GM10266 (cell line): ENCODE data around the gene APP.

ENCODE experiments used
- DNase-seq: peaks from one replicate; pipeline ENCODE4 v3.0.0; 2012; ENCODE audit errors: extremely low spot score
- CTCF ChIP-seq: IDR thresholded peaks from 2 replicates; pipeline ENCODE4 v1.5.1; 2012; ENCODE audit warnings: mild to moderate bottlenecking, low read depth; ENCODE audit not compliant: control insufficient read depth, insufficient read depth; ENCODE audit errors: missing control alignments

The APP gene

GRCh38 chr21:25887166-25887565, 283.4 kb downstream of the APP start:
- no peak for DNase-seq
- TF ChIP-seq CTCF = peak; percentile 8

- DNase-seq = no peak
- TF ChIP-seq CTCF = no peak
Measured at GRCh38 chr21:25885880-25886279, 284.7 kb downstream of the APP start.

- no peak for DNase-seq
- TF ChIP-seq CTCF = no peak
Measured at GRCh38 chr21:25885405-25885804, 285.2 kb downstream of the APP start.

- no peak for TF ChIP-seq CTCF
- DNase-seq = no peak
Measured at GRCh38 chr21:25884311-25884710, 286.3 kb downstream of the APP start.

- TF ChIP-seq CTCF = peak; percentile 92
- peak; percentile 67 for DNase-seq
Measured at GRCh38 chr21:25881524-25882376, 288.8 kb downstream of the APP start.

GRCh38 chr21:25879203-25879602, 291.4 kb downstream of the APP start:
- no peak for DNase-seq
- no peak for TF ChIP-seq CTCF

GRCh38 chr21:25878344-25878743, 292.2 kb downstream of the APP start:
- DNase-seq = no peak

More at GRCh38 chr21:25878344-25878743, 292.2 kb downstream of the APP start:
- TF ChIP-seq CTCF = no peak
